Natural killer cell (primary cell): ENCODE data around the gene NHSL2. TPM values are rescaled to one million over a fixed set of nuclear protein-coding genes. Genes with fewer than 3 reads are reported as not detected.

Source experiments
- ATAC-seq, 3 donors: fragments of 150-1000 bp in 2 of 3; fragments of 200-7000 bp in 1 of 3; cut with Tn5 transposase; 1 replicate in 1 of 3; 2 replicates in 2 of 3; pipeline ENCODE4 v1.10.0; 2021; ENCODE audit warnings: mild to moderate bottlenecking in 2 of 3, moderate library complexity in 2 of 3
- DNase-seq, 2 donors: peaks; one replicate each; pipeline versions ENCODE4 v3.0.0 to v3.0.0-alpha.2; 2013 to 2021; ENCODE audit warnings: mixed read lengths in 1 of 2
- H3K27ac ChIP-seq: one replicate; pipeline ENCODE4 v1.5.1; 2013; ENCODE audit warnings: mild to moderate bottlenecking, low read length
- H3K27me3 ChIP-seq: one replicate; pipeline ENCODE4 v1.6.1; 2013; ENCODE audit warnings: low read length; ENCODE audit not compliant: control insufficient read depth, insufficient read depth
- H3K36me3 ChIP-seq: one replicate; pipeline ENCODE4 v1.6.1; 2013; ENCODE audit warnings: low read length; ENCODE audit not compliant: control insufficient read depth, insufficient read depth
- H3K4me1 ChIP-seq: one replicate; pipeline ENCODE4 v1.6.1; 2013; ENCODE audit warnings: low read length; ENCODE audit not compliant: control insufficient read depth, insufficient read depth
- H3K4me3 ChIP-seq: one replicate; pipeline ENCODE4 v1.5.1; 2013; ENCODE audit warnings: low read length
- H3K9me3 ChIP-seq: one replicate; pipeline ENCODE4 v1.6.1; 2013; ENCODE audit warnings: low read length; ENCODE audit not compliant: control insufficient read depth, insufficient read depth
- H3K27ac Mint-ChIP-seq, 2 donors: one replicate each; pipeline ENCODE4 v1.8.0; 2022; ENCODE audit warnings: mild to moderate bottlenecking in 2 of 2, mixed read lengths in 2 of 2, moderate library complexity in 1 of 2
- H3K27me3 Mint-ChIP-seq, 2 donors: one replicate each; pipeline ENCODE4 v1.8.0; 2022; ENCODE audit warnings: low read depth in 2 of 2, mixed read lengths in 2 of 2
- H3K36me3 Mint-ChIP-seq: one replicate; pipeline ENCODE4 v1.8.0; 2022; ENCODE audit warnings: mixed read lengths
- H3K4me1 Mint-ChIP-seq, 2 donors: one replicate each; pipeline ENCODE4 v1.8.0; 2022; ENCODE audit warnings: mixed read lengths in 2 of 2
- H3K4me3 Mint-ChIP-seq: one replicate; pipeline ENCODE4 v1.8.0; 2022; ENCODE audit warnings: mild to moderate bottlenecking, moderate library complexity, mixed read lengths
- H3K9me3 Mint-ChIP-seq, 2 donors: one replicate each; pipeline ENCODE4 v1.8.0; 2022; ENCODE audit warnings: mixed read lengths in 2 of 2
- CTCF ChIP-seq: fragments of 200-600 bp; IDR thresholded peaks from one replicate; pipeline ENCODE4 v1.8.0; 2022; ENCODE audit warnings: antibody characterized with exemption
- WGBS: methylation state at CpG from one replicate; pipeline ENCODE4 v1.1.7; 2013; ENCODE audit warnings: missing lambda C conversion rate; ENCODE audit not compliant: insufficient coverage; 5-methylcytosine and 5-hydroxymethylcytosine counted together
- intact Hi-C: fragments of 100-400 bp; cut with micrococcal nuclease; formaldehyde crosslinking; loops from one replicate; pipeline ENCODE4 v1.14.2; 2022
- total RNA-seq, 4 donors: library from RNA; stranded (reverse); fragments of 120-200 nt in 1 of 4; gene quantifications; one replicate each; pipeline versions ENCODE4 v1.2.3 to v1.2.4, GENCODE V29; 2013 to 2022

Gene NHSL2
- total RNA-seq, 3 donors from 2014 or later (not counting 1 experiment from before 2014, with no cell fraction given), result 15.0 to 32.5 (median 30.8) TPM

DNA sequence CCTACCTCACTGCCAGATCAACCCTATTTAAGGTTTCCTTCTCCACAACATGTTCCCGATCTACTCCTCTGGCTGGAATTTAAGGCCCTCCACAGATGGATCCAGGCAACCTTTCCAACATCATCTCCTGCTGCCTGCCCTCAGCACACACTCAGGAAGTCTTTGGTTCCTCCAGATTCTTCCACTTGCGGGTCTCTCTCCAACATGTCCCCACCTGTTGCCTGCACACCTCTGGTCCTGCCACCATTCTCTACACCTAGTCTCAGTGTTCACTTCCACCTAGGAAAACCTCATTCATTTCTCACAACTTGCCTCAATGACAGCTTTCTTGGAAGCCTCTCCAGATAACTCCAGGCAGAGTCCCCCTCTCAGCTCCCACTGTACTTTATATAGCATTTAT, 140.9 kb downstream of the NHSL2 start:
- Histone ChIP-seq H3K36me3 (no peaks in the 10 kb centered on the region), H3K27ac (no peak overlapping the region), H3K4me3 (no peak overlapping the region), H3K4me1 (peaks cover 2% of the 10 kb centered on the region), H3K9me3 (no peaks in the 10 kb centered on the region), H3K27me3 (no peaks in the 10 kb centered on the region)
- Mint-ChIP-seq H3K4me3 (no peak overlapping the region), H3K9me3 (no peaks in the 10 kb centered on the region), H3K36me3 (no peaks in the 10 kb centered on the region), H3K27me3 (peaks cover 10 to 54% of the 10 kb centered on the region in 2 donors), H3K27ac (no peak overlapping the region), H3K4me1 (peaks cover 7 to 16% of the 10 kb centered on the region in 2 donors)
- no peak for TF ChIP-seq CTCF
- 96% methylated on average over 2 of the region's 2 CpGs for WGBS
- ATAC-seq (no peak), DNase-seq (no peak)
- intact Hi-C loops, result no loop called here

DNA sequence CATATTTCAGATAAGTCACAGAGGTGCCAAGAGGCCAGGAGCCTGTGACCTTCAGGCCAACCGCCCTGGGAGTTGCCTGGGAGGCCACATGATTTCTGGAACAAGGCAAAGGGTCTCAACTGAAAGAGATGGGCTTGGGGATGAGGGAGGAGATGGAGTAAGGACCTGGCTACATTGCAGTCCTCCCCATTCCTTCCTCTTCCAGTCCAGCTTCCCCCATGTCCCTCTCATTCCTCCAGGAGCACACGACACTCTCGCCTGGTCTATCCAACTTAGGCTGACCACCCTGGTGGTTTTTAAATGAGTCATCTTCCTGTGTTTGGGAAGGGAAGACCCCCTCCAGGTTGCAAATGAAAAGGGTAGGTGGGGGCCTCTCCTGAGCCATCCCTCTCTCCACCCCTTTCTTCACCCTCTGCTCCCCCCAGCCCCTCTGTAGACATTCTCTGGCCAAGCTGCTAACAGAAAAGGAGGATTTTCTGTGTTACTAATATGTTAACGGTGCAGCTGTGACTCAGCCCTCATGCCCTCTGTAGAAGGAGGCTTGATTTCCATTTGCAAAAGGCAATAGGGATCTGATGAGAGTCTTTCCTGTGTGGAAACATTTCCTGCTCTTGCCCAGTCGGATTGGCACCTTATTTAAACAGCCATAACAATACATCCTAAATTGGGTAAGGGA, 141.9 kb downstream of the NHSL2 start:
- 69% methylated on average over 2 of the region's 5 CpGs for WGBS
- Histone ChIP-seq H3K4me1 (no peaks in the 10 kb centered on the region), H3K9me3 (no peaks in the 10 kb centered on the region), H3K4me3 (no peak overlapping the region), H3K36me3 (no peaks in the 10 kb centered on the region), H3K27me3 (no peaks in the 10 kb centered on the region), H3K27ac (no peak overlapping the region)
- Mint-ChIP-seq H3K36me3 (no peaks in the 10 kb centered on the region), H3K9me3 (no peaks in the 10 kb centered on the region), H3K27ac (no peak overlapping the region), H3K4me3 (no peak overlapping the region), H3K27me3 (peaks cover 10 to 64% of the 10 kb centered on the region in 2 donors), H3K4me1 (peaks cover 5 to 18% of the 10 kb centered on the region in 2 donors)
- TF ChIP-seq CTCF, result no peak
- ATAC-seq (no peak), DNase-seq (no peak)
- intact Hi-C loops, result no loop called here

- Mint-ChIP-seq H3K27me3 (peaks cover 10 to 66% of the 10 kb centered on the region in 2 donors), H3K4me3 (no peak overlapping the region), H3K36me3 (no peaks in the 10 kb centered on the region), H3K9me3 (no peaks in the 10 kb centered on the region), H3K4me1 (peaks cover 5 to 19% of the 10 kb centered on the region in 2 donors), H3K27ac (no peak overlapping the region)
- Histone ChIP-seq H3K27ac (no peak overlapping the region), H3K4me1 (no peaks in the 10 kb centered on the region), H3K36me3 (no peaks in the 10 kb centered on the region), H3K27me3 (no peaks in the 10 kb centered on the region), H3K9me3 (no peaks in the 10 kb centered on the region), H3K4me3 (no peak overlapping the region)
- no peak for TF ChIP-seq CTCF
- 92% methylated on average over 4 of the region's 5 CpGs for WGBS
- intact Hi-C loops, result no loop called here
- DNase-seq (no peak), ATAC-seq (no peak)
Measured at GRCh38 chrX:72053508-72053907, 142.9 kb downstream of the NHSL2 start.
